ENCODE measurements around the gene CLSTN2. TPM values are rescaled to one million over a fixed set of nuclear protein-coding genes. Genes with fewer than 3 reads are reported as not detected.

Gene CLSTN2
- total RNA-seq, 1 experiment from 2014 or later, result 0.02 TPM

DNA sequence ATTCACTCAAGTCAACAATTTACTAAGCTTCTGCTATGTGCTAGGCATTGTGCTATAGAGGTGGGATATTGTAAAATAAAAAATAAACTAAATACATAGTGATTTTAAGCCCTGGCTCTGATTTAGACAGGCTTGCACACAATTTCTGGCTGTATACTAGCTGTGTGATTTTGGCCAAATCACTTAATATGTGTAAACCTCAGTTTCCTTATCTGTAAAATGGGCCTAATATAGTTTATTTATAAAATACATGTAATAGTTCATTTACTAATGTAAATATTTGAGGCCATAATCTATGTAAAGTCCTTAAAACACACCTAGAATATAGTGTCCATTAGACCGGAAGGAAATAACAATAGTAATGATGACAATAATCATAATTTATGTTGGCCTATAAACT, 363.1 kb downstream of the CLSTN2 start:
- Histone ChIP-seq H3K79me2 (ENCODE audit: insufficient read depth, low read length) (no peaks in the 10 kb centered on the region), H3K27me3 (ENCODE audit: insufficient read depth, low read length) (peaks cover 41% of the 10 kb centered on the region), H3K9ac (ENCODE audit: low read length) (no peak overlapping the region), H3K4me1 (ENCODE audit: control insufficient read depth in 1 of 2, insufficient read depth in 2 of 2, low read length in 2 of 2) (no peaks in the 10 kb centered on the region), H3K27ac (ENCODE audit: low read depth, low read length) (no peak overlapping the region), H3K4me3 (replicated peaks in 1 of 2; ENCODE audit: low read depth in 1 of 2, low read length in 2 of 2) (no peak overlapping the region), H3K9me2 (ENCODE audit: insufficient read depth) (no peaks in the 10 kb centered on the region), H3K4me2 (ENCODE audit: low read length) (no peak overlapping the region), H2AFZ (ENCODE audit: low read depth, low read length, poor library complexity, severe bottlenecking) (no peak overlapping the region), H3K36me3 (ENCODE audit: control insufficient read depth in 1 of 2, insufficient read depth in 2 of 2, low read length in 2 of 2) (no peaks in the 10 kb centered on the region), H3K9me3 (ENCODE audit: control insufficient read depth in 1 of 2, insufficient read depth in 1 of 2, low read depth in 1 of 2, low read length in 2 of 2) (no peaks in the 10 kb centered on the region), H4K20me1 (ENCODE audit: insufficient read depth) (no peaks in the 10 kb centered on the region)
- intact Hi-C loops (cut with micrococcal nuclease), result no loop called here
- TF ChIP-seq EZH2 (IDR thresholded peaks at IDR 0.05) (no peak), SRF (IDR thresholded peaks at IDR 0.05; ENCODE audit: low read depth) (no peak), EGR1 (IDR thresholded peaks at IDR 0.05; ENCODE audit: low read depth) (no peak), CBX3 (IDR thresholded peaks at IDR 0.05; ENCODE audit: low read depth) (no peak), YY1 (IDR thresholded peaks at IDR 0.05; ENCODE audit: extremely low read depth, insufficient replicate concordance, low read depth, low read length) (no peak)
- TF ChIP-seq, protein P1, sequence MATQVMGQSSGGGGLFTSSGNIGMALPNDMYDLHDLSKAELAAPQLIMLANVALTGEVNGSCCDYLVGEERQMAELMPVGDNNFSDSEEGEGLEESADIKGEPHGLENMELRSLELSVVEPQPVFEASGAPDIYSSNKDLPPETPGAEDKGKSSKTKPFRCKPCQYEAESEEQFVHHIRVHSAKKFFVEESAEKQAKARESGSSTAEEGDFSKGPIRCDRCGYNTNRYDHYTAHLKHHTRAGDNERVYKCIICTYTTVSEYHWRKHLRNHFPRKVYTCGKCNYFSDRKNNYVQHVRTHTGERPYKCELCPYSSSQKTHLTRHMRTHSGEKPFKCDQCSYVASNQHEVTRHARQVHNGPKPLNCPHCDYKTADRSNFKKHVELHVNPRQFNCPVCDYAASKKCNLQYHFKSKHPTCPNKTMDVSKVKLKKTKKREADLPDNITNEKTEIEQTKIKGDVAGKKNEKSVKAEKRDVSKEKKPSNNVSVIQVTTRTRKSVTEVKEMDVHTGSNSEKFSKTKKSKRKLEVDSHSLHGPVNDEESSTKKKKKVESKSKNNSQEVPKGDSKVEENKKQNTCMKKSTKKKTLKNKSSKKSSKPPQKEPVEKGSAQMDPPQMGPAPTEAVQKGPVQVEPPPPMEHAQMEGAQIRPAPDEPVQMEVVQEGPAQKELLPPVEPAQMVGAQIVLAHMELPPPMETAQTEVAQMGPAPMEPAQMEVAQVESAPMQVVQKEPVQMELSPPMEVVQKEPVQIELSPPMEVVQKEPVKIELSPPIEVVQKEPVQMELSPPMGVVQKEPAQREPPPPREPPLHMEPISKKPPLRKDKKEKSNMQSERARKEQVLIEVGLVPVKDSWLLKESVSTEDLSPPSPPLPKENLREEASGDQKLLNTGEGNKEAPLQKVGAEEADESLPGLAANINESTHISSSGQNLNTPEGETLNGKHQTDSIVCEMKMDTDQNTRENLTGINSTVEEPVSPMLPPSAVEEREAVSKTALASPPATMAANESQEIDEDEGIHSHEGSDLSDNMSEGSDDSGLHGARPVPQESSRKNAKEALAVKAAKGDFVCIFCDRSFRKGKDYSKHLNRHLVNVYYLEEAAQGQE (IDR thresholded peaks at IDR 0.05; ENCODE audit: low read depth), result no peak
- TF ChIP-seq, protein P2, sequence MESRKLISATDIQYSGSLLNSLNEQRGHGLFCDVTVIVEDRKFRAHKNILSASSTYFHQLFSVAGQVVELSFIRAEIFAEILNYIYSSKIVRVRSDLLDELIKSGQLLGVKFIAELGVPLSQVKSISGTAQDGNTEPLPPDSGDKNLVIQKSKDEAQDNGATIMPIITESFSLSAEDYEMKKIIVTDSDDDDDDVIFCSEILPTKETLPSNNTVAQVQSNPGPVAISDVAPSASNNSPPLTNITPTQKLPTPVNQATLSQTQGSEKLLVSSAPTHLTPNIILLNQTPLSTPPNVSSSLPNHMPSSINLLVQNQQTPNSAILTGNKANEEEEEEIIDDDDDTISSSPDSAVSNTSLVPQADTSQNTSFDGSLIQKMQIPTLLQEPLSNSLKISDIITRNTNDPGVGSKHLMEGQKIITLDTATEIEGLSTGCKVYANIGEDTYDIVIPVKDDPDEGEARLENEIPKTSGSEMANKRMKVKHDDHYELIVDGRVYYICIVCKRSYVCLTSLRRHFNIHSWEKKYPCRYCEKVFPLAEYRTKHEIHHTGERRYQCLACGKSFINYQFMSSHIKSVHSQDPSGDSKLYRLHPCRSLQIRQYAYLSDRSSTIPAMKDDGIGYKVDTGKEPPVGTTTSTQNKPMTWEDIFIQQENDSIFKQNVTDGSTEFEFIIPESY (IDR thresholded peaks at IDR 0.05; ENCODE audit: extremely low read depth, insufficient replicate concordance, low read length), result no peak
- no peak for DNase-seq (ENCODE audit: low read depth, low spot score)
- ChIA-PET RAD21 (ENCODE audit: low non-redundant PET in 1 of 2, low total read pairs in 2 of 2, uncharacterized antibody in 2 of 2, unreplicated experiment in 2 of 2) (no interaction called here), CTCF (no interaction called here), POLR2A (no interaction called here)
- BruUV-seq (replicated peaks), result no TSS peak
- no peak for ATAC-seq

Measured in HCT116 (cell line).